ENCODE data around the gene ITGB3.

- TF ChIP-seq CTCF (IDR thresholded peaks at IDR 0.05): no peak
- no peak for TF ChIP-seq POLR2A (IDR thresholded peaks at IDR 0.05)
These were observed 51.8 kb downstream of the ITGB3 start for GRCh38 chr17:47305302-47305923.
